Measurements from ENCODE around the gene CROT.

CROT gene

DNA sequence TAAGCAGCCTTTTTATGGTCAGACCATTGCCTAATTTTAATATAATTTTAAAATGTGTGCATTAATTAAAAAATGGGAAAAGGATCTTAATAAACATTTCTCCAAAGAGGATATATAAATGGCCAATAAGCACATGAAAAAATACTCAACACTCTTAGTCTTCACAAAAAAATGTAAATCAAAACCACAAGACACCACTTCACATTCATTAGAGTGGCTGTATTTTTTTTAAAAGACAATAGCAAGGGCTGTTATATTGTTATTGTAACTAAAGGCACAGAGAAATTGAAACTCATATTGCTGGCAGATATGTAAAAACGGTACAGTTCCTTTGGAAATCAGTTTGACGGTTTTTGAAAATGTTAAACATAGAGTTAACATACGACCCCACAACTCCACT lies 3.2 kb upstream of the CROT start:
- no peak for DNase-seq

GRCh38 chr7:87344446-87344845 lies 1.0 kb upstream of the CROT start:
- no peak for DNase-seq

DNA sequence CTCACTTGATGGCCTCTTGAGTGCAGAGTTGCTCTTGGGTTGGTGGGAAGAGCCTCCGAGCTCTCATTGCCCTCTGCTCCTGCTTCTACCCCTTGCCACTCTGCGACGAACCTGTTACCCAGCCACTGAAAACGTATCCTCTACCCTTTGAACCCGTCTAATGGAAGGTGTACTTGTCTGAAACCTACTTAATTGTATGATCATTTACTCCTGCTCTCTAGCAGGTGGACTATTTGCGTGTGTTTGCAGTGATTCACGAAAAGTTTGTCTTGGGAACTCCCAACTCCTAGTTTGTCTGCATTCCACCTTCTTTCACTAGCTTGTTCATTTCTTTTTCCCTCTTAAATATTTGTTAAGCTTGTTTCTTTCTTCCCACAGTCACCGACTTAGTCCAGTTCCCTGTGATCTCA lies 503 bp downstream of the CROT start:
- DNase-seq = no peak

GRCh38 chr7:87347207-87347606 lies 1.7 kb downstream of the CROT start:
- no peak for DNase-seq

DNA sequence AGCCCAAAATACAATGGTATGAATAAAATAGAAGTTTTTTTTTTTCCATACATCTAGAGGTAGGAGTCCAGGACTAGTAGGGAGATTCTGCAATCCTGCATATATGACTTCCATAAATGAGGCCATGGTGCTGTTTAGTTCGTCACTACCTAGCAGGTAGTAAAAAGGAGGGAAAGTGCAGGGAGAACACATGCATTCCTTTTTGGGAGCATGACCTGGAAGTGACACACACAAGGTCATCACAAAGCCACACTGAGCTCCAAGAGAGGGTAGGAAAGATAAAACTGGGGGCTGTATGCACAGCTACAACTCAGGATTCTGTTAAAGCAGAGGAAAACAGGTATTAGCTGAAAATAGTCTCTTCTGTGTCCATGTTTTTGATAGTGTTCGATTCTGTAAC lies 2.2 kb downstream of the CROT start:
- no peak for DNase-seq

DNA sequence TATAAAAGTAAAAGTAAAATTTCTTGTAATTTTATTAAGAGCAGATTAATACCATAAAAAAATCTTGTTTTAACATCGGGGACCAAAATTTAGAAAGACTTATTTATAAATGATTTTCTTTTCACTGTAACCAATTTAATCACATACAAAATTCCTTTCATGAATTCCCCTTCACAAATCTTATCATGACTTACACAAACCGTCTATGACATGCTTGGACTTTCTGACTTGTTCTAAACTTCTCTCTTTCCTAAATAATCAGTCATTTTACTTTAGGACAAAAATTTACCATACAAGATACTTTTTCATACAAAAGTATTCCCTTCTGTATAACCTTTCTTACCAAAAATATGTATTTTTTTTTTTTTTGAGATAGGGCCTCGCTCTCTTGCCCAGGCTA lies 9.3 kb downstream of the CROT start:
- no peak for DNase-seq

GRCh38 chr7:87356448-87356847 lies 11.0 kb downstream of the CROT start:
- no peak for DNase-seq

DNA sequence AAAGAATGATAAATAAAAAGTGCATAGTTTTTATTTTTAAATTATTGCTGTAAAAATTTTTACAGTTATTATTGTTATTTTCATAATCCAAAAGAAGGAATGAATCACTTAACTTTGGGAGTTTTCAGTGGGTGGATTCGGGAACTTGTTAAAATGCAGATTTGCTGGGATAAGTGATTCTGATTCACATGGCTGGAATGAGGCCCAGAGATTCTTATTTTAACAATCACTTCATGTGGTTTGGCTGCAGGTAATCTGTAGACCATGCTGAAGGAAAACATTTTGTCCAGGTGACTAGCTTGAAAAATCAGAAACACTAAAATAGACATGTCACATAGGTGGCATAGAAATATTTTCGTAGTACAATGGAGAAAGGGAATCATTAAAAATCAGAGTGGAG lies 13.9 kb downstream of the CROT start:
- no peak for DNase-seq

DNA sequence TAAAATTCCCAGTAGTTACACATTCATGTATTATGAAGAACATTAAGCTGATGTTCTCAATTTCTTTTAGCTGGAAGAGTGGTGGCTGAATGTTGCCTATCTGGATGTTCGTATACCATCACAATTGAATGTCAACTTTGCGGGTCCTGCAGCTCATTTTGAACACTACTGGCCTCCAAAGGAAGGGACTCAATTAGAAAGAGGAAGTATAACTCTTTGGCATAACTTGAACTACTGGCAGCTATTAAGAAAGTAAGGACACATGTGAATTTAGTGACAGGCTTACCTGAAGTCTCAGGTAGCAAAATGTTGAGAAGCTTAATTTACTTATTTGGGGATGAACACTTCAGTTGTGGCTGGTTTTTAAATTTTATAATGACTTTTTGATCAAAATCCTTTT lies 15.9 kb downstream of the CROT start:
- no peak for DNase-seq

- no peak for DNase-seq
Measured at GRCh38 chr7:87363342-87363741, 17.9 kb downstream of the CROT start.

DNA sequence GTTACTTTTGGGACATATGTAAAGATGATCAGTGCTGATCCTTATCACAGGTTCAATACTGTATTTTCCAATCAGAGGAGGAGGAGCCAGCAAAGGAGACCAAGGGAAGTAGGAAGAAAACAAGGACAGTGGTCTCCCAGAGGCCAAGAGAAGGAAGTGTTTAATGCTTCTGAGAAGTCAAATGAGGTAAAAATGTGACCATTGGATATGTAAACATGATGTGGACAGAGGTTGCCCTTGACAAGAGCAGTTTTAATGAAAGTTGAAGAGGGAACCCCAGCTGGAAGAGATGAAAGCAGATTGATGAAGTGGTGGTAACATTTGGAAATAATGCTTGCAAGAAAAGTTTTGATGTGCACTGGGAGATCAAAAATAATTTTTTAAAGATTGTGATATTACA lies 18.8 kb downstream of the CROT start:
- DNase-seq = no peak

GRCh38 chr7:87369216-87369615 lies 23.8 kb downstream of the CROT start:
- no peak for DNase-seq

GRCh38 chr7:87370660-87371180 lies 25.3 kb downstream of the CROT start:
- DNase-seq = no peak

- DNase-seq = no peak
Measured at GRCh38 chr7:87375662-87376435, 30.4 kb downstream of the CROT start.

DNA sequence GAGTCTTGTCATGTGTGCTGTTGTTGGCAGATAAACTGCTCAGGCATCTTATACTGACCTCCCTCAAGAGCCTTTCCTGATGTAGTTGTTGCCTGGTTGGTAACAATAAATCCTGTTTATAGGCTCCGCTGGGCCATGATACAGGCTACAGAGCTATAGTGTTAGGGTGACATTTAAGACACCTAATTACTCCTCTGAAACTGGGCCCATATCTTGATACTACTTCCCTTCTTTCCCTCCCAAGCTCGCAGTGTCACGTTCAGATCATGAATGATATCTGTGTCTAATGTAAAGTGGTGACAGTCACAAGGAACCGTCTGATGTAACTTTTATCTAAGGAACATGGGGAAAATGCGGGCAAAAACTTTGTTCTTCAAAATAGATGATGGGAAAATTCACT lies 35.4 kb downstream of the CROT start:
- DNase-seq = no peak

GRCh38 chr7:87391020-87391701 lies 45.7 kb downstream of the CROT start:
- no peak for DNase-seq

DNA sequence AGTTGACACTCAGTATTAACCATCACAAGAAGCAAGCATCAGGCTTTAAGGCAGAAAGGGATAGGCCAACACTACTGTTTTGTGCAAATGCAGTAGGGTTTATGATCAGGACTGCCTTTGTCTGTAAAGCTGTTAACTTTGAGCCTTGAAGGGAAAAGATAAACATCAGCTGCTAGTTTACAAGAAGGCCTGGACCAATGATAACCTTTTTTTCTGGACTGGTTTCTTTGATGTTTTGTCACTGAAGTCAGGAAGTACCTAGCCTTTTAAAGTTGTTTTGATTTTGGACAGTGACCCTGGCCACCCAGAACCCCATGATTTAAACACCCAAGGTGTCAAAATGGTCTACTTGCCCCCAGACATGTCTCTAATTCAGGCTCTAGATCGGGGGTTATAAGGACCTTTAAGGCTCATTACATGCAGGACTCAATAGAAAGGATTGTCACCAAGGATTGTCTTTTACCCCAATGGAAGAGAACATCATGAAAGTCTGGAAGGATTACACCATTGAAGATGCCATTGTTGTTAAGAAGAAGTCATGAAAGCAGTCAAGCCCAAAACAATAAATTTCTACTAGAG lies 50.1 kb downstream of the CROT start:
- no peak for DNase-seq

GRCh38 chr7:87398446-87398845 lies 53.0 kb downstream of the CROT start:
- no peak for DNase-seq

DNA sequence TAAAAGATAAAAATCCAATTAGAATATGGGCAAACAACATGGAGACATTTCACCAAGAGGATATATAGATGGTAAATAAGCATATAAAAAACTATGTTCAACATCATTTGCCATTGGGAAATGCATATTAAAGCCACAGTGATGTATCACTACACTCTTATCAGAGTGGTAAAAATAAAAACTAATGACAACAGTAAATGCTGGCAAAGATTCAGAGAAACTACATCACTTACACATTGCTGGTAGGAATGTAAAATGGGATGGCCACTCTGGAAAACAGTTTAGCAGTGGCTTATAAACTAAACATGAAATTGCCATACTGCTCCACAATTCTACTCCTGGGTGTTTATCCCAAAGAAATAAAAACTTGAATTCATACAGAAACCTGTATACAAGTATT lies 59.2 kb downstream of the CROT start:
- no peak for DNase-seq

- no peak for DNase-seq
Measured at GRCh38 chr7:87411186-87411585, 65.7 kb downstream of the CROT start.

DNA sequence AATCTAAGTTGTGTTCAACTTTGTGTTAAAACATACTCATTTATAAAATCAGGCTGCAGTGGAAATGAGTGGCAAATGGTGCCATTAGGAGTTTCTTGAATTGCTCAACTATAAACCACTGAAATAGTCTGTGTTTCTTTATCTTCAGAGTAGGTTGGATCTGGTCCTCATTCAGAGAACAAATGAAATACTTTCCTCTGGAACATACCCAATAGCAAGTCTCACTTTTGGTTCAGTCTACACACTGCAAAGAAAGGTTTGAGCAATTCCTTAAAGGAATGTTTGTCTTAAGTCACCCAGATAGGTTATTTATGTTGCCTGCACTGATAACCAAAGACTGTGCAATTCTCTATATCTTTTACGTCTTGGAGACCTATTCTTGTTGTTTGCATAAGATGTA lies 67.6 kb downstream of the CROT start:
- no peak for DNase-seq

DNA sequence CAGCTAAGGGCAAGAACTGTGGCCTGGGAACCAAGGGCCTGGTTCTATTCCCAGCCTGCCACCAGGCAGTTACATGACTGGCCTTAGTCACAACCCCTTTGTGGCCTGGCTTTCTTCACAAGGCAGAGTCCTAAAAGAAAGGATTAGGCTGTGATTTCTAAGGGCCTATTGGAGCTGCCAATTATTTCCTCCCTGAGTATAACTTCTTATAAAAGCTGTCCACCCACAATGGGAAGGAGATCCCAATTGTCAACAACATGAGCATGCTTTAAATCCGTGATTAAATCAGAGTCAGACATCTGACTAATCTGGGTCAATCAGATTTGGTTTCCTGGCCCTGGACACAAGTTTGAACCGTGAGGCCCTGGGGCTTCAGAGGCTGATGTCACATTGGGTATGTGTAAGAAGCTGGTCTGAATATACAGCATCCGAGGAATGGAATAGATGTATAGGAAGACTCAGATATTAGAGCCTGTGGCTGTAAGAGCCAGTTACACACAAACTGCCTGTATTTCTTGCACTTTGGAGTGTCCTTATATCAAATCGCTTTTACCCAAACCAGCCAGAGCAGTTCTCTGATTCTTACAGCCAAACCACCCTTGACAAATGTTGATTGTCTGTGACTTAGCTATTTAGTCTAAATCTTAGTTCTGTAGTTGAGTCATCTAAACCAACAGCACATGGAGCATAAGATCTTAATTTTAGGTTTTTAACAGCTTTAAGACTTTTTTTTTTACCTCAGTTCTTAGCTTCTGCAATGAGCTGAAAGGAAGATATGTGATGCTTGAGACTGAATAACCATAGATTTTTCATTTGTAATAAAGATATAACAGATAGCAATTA lies 68.7 kb downstream of the CROT start:
- no peak for DNase-seq

DNA sequence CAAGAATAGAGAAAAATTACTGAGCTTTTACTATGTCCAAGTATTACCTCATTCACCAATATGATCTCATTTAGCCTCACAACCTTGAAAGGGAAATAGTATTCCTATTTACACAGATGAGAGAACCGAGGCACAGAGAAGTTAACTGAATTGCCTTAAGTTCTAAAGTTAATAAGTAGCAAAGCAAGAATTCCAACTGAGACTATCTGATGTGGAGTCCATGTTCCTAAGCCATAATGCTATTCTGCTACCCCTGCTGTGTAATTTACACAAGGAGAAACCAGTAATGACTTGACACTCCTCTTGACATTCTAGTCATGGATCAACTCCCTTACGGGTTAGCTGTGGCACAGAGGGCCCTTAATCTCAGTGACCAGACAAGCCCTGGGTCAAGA lies 69.3 kb downstream of the CROT start:
- no peak for DNase-seq
